NCI-H2196 treated with DMSO at 0.1 percent for 48 hours (cell line): Measurements from ENCODE around the gene NUTF2.
"Not testable (repeated sequence)": the region's sequence is repeated elsewhere in the genome, so short reads cannot be mapped to it uniquely, and the experiment has no call there.

Source experiments
- DNase-seq: peaks from one replicate; lab custom pipeline; 2025; ENCODE audit not compliant: unreplicated experiment; lab: John Stamatoyannopoulos, UW

Gene NUTF2

DNA sequence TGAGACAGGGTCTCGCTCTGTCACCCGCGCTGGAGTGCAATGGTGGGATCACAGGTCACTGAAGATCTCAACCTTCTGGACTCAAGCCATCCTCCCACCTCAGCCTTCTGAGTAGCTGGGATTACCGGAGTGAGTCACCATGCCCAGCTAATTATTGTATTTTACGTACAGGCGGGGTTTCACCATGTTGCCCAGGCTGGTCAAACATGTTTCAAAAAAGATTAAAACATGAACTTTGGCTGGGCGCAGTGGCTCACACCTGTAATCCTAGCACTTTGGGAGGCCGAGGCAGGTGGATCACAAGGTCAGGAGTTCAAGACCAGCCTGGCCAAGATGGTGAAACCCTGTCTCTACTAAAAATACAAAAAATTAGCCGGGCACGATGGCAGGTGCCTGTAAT, 9.5 kb upstream of the NUTF2 start:
- DNase-seq, result not testable (repeated sequence)

DNA sequence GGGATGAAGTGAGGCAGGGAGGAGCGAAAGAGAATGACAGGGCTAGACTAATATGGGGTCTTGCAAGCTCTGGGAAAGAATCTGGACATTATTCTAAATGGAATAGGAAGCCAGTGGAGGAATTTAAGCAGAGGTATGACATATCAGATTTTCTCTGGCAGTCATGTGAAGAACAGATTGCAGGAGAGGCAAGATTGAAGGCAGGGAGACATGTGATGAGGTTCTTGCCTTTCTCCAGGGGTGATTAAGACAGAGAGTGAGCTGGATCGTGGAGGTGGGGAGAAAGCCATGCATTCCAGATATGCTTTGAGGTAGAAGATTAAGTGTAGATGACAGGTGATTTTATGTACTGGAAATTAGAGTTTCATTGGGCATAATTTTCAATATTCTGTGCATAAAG, 8.9 kb upstream of the NUTF2 start:
- no peak for DNase-seq

DNA sequence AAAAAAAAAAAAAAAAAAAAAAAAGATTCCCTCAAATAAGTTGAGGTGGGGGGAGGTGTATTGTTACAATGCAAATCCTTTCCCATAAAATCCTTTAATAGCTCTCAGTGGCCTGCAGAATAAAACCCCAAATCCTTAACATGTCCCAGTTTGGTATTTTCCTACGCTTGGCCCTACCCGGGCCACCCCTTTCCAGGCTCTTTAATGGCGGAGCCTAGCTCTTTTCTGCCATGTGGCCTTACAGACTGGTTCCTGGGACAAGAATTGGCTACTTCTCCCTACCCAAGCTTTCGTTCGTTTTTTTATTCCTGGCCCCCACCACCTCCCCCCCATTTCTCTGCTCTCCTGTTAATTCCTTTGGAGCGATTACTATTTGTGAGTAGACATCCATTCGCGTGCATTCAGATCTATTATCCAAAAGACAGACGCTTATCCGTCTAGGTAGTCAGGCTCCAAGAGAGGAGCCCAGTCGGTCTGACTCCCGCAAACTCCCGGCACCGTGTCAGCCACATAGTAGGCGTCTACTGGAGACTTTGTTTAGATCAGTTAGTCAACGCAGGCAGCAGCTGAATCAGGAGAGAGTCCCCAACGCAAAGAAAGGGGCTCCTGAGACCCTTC, 5.4 kb upstream of the NUTF2 start:
- DNase-seq, result no peak

DNA sequence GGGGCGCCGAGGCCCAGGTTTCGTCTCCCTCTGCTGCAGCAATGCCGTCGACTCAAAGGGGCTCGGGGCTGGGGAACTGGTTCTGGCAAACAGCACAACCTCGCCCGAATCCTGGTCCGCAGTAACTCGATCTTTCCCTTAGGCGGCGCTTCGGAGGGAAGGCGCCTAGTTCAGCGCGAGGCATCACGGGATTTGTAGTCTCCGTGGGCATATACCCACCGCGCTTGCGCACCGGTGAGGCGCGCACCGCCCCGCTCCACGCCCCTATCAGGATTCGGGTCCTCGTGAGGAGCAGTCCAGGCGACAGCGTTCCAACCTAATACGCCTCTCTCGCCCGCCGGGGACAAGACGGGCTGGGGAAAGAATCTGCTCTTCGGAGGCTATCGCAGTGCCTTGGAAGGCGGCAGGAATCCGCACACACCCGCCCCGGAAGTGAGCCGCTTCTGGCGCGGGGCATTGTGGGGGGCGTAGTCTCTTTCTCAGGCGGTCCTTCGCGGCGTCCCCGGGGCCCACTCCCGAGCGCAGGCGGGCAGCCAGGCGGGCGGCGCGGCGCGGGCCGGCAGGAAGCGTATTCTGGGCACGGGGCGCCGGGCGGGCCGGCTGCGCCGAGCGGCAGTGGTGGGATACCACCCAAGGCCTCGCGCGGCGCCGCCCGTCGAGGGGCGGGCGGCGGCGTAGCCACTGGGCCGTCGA, 4.8 kb upstream of the NUTF2 start, which contains the start of gene THAP11:
Gene THAP11 (plus strand): TSS at position 505 of the 693 bp plus-strand sequence. CDS start 235 bp downstream, outside the sequence.
- peak; percentile 57 for DNase-seq

DNA sequence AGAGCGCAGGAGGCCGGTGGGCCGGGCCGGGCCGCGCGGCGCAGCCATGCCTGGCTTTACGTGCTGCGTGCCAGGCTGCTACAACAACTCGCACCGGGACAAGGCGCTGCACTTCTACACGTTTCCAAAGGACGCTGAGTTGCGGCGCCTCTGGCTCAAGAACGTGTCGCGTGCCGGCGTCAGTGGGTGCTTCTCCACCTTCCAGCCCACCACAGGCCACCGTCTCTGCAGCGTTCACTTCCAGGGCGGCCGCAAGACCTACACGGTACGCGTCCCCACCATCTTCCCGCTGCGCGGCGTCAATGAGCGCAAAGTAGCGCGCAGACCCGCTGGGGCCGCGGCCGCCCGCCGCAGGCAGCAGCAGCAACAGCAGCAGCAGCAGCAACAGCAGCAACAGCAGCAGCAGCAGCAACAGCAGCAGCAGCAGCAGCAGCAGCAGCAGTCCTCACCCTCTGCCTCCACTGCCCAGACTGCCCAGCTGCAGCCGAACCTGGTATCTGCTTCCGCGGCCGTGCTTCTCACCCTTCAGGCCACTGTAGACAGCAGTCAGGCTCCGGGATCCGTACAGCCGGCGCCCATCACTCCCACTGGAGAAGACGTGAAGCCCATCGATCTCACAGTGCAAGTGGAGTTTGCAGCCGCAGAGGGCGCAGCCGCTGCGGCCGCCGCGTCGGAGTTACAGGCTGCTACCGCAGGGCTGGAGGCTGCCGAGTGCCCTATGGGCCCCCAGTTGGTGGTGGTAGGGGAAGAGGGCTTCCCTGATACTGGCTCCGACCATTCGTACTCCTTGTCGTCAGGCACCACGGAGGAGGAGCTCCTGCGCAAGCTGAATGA, 4.0 kb upstream of the NUTF2 start:
- peak; percentile 42 for DNase-seq

DNA sequence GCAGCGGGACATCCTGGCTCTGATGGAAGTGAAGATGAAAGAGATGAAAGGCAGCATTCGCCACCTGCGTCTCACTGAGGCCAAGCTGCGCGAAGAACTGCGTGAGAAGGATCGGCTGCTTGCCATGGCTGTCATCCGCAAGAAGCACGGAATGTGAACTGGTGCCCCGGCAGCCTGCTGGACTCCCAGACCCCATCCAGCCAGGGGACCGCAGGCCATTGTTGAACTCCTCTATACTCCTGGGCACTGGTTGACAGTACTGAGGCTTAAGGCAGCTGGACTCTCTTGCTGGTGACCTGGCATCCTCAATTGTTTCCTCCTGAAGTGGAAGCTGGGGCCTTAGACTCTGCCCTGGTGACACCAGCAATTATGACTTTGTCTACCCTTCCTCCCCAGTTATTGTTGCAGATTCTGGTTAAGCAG, 3.4 kb upstream of the NUTF2 start:
- DNase-seq, result no peak

DNA sequence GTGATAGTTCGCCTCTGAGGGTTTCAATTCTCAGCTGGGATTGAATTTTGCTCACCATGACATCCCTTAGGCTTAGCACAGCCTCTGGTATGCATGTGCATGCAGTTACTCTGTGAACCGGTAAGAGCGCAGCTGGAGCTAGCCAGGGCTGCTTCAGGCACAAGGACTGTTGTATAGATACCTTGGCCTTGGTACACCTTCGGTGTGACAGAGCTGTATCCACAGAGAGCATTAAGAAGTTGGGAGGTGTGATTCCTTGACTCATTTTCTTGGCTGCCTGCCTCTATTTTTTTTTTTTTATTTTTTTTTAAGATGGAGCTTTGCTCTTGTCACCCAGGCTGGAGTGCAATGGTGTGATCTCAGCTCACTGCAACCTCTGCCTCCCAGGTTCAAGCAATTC, 2.2 kb upstream of the NUTF2 start:
- no peak for DNase-seq

DNA sequence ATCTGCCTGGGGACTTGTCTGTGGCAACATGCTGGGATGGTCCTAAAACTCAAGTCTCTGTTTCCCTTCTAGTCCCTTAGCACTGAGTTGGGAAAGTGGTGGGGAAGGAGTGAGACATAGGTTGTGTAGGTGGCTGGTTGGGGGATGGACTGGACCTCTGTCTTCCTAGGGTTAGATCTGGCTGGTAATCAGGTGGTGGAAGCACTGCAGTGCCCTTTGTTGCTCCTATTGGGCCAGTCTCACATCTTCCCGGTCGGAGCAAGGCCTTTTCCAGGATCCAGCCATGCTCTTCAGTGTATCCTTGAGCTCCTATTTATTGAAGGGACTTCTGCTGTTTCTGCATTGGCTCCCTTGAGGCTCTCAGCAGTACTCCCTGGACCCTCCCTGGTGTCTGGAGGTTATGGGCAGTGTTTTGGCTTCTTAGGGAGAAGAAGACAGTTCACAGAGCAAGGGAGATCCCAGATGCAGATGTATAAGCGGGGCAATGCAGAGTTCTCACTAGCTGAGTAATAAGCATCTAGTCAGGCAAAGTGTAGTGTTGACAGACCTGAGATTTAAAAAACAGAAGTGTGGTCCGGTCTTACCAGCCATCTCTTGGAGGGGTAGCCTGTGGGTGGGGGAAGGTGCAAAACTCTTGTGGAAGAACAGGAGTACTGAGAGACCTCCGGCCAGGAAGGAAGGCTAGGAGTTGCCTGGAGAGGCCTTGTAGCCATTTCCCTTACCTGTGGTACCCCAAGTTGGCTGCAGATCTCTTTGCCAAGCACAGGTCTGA, 1.3 kb upstream of the NUTF2 start:
- no peak for DNase-seq

DNA sequence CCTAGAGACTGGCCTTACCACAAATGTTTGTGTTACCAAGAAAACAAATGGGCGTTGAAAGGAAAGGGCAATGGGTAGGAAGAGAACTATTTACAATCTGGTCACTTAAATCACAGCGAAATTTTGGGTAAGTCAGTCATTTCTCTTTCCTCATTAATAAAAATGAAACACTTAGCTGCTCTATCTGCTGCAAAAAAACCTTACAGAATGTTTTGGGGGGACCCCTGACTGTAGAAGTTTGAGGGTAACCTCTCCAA, 742 bp upstream of the NUTF2 start:
- DNase-seq, result no peak

DNA sequence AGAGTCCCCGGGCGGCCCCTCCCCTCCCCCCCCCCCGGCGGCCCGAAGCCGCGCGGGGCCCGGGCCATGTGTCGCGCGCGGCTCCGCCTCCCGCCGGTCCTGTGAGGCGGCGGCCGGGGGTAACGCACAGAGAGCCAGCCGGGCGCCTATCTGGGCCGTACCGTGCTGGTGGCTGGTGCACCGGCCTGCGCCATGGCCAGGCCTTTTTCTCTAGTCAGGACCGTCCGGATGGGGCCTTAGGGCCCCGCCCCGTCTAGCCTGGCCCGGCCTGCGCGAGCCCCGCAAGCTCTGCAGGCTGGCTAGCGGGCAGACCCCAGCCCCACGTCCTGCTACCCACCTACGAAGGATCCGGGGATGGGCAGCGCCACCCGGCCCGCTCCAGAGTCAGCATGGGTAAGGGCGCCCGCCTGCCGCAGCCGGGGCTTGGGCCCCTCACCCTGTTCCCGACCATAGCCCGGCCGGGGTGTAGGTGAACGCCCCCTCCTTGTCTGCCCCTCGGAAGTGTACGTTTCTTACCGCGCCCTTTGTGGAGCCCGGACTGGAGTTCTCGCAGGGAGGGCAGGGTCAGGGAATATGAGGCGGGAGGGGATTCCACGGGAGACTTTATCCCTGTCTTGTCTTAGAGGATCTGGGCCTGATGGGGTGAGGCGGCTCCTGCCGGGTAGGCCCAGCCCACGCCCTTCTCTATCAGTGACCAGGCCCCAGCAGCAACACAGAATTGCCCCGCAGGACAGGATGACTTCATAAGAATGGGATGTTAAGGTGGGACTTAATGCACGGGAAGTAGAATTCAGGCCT, 530 bp downstream of the NUTF2 start, which contains the start of gene CENPT:
Gene CENPT (minus strand): TSS at position 630 of the 798 bp plus-strand sequence. CDS start 13,834 bp downstream, outside the sequence.
- DNase-seq, result no peak

DNA sequence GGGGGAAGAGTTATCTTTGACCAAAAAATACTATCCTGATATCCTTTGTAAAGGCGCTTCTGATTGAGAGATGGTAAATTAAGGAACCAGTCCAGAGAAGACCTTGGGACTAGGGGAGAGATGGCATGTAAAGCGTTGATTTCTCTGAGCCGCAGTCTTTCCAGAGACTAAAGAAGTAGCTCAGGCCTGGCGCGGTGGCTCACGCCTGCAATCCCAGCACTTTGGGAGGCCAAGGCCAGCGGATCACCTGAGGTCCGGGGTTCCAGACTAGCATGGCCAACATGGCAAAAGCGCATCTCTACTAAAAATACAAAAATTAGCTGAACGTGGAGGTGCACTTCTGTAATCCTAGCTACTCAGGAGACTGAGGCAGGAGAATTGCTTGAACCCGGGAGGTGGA, 1.4 kb downstream of the NUTF2 start:
- DNase-seq, result no peak

DNA sequence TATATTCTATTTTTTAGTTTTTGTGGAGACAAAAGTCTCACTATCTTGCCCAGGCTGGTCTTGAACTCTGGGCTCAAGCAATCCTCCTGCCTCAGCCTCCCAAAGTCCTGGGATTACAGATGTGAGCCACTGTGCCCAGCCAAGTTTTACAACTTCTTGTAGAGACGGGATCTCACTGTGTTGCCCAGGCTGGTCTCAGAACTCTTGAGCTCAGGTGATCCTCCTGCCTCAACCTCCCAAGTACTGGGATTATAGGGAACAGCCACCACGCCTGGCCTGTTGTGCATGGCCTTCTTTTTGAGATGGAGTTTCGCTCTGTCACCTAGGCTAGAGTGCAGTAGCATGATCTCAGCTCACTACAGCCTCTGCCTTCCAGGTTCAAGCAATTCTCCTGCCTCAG, 6.9 kb downstream of the NUTF2 start:
- DNase-seq, result no peak

DNA sequence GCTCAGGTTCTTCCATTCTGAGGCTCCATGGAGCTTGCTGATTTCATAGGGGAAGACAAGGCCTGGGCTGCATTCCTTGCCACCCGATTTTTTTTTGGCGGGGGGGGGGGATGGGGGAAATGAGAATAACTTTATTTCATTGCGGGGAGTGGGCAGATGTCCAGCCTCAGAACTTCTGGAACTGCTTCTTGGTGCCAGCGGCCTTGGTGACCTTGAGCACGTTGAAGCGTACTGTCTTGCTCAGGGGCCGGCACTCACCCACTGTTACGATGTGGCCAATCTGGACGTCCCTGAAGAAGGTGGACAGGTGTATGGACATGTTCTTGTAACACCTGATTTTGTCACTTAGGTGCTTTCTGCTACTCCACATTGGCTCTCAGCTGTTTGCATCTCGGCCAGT, 9.1 kb downstream of the NUTF2 start:
- DNase-seq, result no peak

DNA sequence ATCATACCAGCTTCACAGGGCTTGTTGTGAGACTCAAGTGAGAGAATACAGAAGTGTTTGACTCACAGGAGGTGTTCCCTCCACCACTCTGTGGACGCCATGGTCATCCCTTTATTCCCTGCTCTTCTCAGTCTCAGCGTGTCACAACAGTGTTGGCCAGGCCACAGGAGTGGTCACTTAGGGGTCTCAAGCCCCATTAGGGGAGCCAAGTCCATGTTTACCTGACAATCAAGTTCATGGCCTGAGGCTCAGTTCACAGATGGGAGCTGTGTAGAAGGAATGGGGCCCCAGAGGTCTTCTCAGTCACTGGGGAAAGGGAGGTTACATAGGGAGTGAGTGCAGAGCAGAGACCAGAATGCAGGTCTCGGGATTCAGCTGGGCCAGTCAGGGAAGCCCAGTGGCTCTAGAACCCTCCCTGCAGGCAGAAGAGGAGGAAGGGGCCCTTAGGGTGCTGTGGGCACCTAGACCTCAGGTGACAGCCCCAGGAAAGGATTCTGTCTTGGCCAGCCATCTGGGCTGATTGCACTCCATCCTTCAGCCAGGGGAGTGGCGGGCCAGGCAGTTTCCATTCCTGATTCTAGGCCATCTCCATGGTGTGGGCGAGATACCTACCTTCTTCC, 10.3 kb downstream of the NUTF2 start:
- DNase-seq, result no peak

DNA sequence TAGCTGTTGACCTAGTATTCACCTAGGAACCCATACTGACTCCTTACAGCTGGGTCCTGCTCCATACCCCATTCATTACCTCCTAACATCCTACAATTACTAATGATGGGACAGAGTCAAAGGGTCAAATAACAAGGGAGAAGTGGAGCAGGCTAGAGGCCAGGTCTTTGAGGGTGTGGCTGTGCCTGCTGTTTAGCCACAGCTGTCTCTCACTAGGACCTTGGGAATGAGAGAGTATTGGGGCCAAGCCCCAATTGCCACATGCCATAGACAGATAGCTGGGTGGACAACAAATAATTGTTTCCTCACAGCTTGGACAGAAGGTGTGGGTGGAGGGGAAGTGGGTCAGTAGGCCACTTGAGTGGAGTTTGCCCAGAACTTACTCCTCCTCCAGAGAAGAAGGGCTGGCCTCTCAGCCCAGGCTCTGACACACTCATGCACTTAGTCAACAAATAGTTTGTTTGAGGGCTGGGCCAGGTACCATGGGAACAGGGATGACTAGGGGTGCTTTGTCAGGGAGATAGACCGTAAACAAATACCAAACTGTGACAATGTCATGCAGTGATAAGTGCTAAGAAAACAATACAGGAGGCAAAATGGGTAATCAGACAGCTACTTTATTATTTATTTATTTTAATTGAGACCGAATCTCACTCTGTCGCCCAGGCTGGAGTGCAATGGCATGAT, 11.0 kb downstream of the NUTF2 start:
- DNase-seq, result peak; percentile 42

DNA sequence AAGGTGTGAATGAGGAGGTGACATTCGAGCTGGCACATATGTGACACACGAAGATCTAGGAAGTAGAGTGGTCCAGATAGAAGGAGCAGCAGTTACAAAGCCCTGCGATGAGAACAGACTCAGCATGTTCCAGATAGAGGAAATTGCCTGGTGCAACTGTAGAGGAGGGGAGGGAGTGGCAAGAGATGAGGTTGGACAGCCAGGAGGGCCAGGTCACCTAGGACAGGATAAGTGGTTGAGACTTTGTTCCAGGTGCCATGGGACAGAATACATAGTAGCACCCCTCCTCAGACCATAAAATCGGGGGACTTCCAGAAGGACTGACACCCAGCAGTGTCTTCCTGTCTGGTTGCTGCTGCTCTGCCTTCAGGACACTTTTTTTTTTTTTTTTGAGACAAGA, 11.8 kb downstream of the NUTF2 start:
- DNase-seq, result no peak

DNA sequence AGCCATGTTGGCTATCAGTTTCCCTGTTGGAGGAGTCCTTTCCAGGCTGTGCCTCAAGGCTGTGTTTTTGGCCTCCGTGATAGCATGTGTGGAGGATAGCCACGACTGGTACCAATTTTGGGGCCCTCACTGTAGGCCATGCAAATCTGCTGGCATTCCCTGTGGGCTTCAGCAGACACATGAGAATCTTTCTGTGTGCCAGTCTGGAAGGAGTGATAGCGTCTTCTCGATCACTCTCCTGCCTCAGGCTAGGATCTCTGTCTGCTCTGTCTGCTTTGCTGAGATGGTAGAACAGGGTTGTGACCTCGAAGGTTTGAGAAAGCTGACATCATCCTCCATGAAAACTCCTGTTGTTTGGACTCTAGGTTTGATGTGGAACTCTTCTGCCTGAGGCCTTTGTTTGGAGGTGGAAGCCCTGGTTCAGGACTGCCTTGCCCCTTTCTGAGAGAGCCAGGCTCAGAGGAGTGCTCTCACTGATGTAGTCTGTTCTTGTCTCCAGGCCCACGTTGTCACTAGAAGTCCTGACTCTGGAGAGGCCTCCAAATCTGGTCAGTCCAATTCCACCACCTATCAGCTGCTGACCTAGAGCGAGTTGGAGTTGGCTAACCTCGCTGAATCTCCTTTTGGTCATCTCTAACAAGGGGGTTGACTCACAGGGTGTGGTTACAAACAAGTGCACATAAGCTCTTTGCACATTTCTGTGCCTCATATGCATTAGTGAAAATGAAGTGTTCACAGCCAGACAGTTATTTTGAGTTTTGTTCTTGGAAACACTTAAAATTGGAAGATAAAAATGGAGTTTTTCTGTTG, 14.1 kb downstream of the NUTF2 start:
- DNase-seq, result no peak

DNA sequence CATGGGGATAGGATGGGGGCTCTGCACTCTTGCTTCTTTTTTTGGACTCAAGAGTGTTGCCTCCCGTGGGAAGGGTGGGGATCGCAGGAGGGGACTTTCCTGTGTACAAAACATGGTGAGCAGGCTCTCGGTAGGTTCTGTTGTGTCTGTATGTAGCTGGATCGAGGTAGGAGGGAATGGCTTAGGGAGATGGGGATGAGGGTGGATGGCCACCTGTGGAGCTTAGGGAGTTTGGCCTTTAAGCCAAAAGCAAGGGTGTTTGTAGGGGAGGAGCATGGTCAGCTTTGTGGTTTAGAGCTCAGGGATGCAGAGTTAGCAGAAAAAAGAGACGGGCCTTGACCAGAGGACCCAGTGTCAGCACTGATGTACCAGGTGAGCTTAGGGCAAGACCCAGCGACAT, 15.1 kb downstream of the NUTF2 start:
- DNase-seq, result no peak
